Measurements from ENCODE around the gene ITLN2.
A peak's percentile ranks its signal among the peaks of the same experiment; 100 is the strongest.
"Not testable (repeated sequence)": the region's sequence is repeated elsewhere in the genome, so short reads cannot be mapped to it uniquely, and the experiment has no call there.

ITLN2 gene

GRCh38 chr1:160952129-160952510 lies 2.5 kb downstream of the ITLN2 start:
- DNase-seq: no peak

GRCh38 chr1:160951443-160952128 lies 3.0 kb downstream of the ITLN2 start:
- peak; percentile 71 to 75 for DNase-seq

GRCh38 chr1:160950657-160951056 lies 4.0 kb downstream of the ITLN2 start:
- no peak for DNase-seq

- no peak for DNase-seq
These were observed 4.7 kb downstream of the ITLN2 start for GRCh38 chr1:160949881-160950280.

- DNase-seq: not testable (repeated sequence)
These were observed 5.3 kb downstream of the ITLN2 start for GRCh38 chr1:160949216-160949880.

GRCh38 chr1:160947174-160947759 lies 7.3 kb downstream of the ITLN2 start:
- not testable (repeated sequence) for DNase-seq

- DNase-seq: not testable (repeated sequence)
These were observed 8.7 kb downstream of the ITLN2 start for GRCh38 chr1:160945881-160946280.

GRCh38 chr1:160945079-160945478 lies 9.5 kb downstream of the ITLN2 start:
- DNase-seq: no peak

GRCh38 chr1:160942926-160943325 lies 11.7 kb downstream of the ITLN2 start:
- DNase-seq: no peak

- not testable (repeated sequence) for DNase-seq
These were observed 17.9 kb downstream of the ITLN2 start for GRCh38 chr1:160936666-160937065.

GRCh38 chr1:160935527-160936258 lies 18.9 kb downstream of the ITLN2 start:
- no peak for DNase-seq

- DNase-seq: not testable (repeated sequence)
These were observed 21.3 kb downstream of the ITLN2 start for GRCh38 chr1:160933305-160933704.

GRCh38 chr1:160925652-160926244 lies 28.9 kb downstream of the ITLN2 start:
- DNase-seq: no peak

GRCh38 chr1:160924791-160925651 lies 29.6 kb downstream of the ITLN2 start:
- no peak for DNase-seq

- DNase-seq: no peak
These were observed 37.9 kb downstream of the ITLN2 start for GRCh38 chr1:160916666-160917065.

GRCh38 chr1:160913229-160913628 lies 41.4 kb downstream of the ITLN2 start:
- not testable (repeated sequence) for DNase-seq

GRCh38 chr1:160911925-160912324 lies 42.7 kb downstream of the ITLN2 start:
- DNase-seq: no peak

- no peak for DNase-seq
These were observed 43.2 kb downstream of the ITLN2 start for GRCh38 chr1:160911441-160911840.

- DNase-seq: no peak
These were observed 44.3 kb downstream of the ITLN2 start for GRCh38 chr1:160910170-160910750.

GRCh38 chr1:160907976-160908375 lies 46.6 kb downstream of the ITLN2 start:
- no peak for DNase-seq

- DNase-seq: no peak
These were observed 49.0 kb downstream of the ITLN2 start for GRCh38 chr1:160905617-160905989.
